ENCODE data around the gene WFDC1. TPM values are rescaled to one million over a fixed set of nuclear protein-coding genes. Genes with fewer than 3 reads are reported as not detected.

Gene WFDC1
- total RNA-seq, 1 donor from 2014 or later = not detected

DNA sequence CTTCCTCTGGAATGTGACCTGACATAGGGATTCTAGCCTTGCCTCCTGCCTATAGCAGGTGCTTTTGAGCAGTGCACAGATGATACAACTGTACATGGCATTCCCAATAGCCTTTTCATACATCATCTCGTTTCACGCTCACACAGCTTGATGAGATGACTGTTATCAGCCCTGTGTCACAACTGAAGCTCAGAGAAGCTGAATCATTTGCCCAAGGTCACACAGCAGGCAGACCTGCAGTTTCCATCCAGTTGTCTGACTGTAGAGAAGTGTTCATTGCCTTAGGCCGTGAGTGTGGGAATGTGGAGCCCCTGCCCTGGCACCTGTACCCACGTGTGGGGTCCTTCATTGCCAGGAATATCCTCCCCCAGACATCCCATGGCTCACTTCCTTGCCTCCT is 20.1 kb downstream of the WFDC1 start:
- Mint-ChIP-seq H3K9me3 (ENCODE audit: unreplicated experiment) (no peaks in the 10 kb centered on the region), H3K4me3 (ENCODE audit: unreplicated experiment) (no peak overlapping the region), H3K4me1 (ENCODE audit: unreplicated experiment) (no peaks in the 10 kb centered on the region), H3K27ac (ENCODE audit: unreplicated experiment) (peak overlapping the region; percentile 16), H3K36me3 (ENCODE audit: low read depth, unreplicated experiment) (peaks cover 3% of the 10 kb centered on the region), H3K27me3 (ENCODE audit: unreplicated experiment) (peaks cover 3% of the 10 kb centered on the region)
- DNase-seq (ENCODE audit: low spot score) = no peak
- TF ChIP-seq, protein P1, sequence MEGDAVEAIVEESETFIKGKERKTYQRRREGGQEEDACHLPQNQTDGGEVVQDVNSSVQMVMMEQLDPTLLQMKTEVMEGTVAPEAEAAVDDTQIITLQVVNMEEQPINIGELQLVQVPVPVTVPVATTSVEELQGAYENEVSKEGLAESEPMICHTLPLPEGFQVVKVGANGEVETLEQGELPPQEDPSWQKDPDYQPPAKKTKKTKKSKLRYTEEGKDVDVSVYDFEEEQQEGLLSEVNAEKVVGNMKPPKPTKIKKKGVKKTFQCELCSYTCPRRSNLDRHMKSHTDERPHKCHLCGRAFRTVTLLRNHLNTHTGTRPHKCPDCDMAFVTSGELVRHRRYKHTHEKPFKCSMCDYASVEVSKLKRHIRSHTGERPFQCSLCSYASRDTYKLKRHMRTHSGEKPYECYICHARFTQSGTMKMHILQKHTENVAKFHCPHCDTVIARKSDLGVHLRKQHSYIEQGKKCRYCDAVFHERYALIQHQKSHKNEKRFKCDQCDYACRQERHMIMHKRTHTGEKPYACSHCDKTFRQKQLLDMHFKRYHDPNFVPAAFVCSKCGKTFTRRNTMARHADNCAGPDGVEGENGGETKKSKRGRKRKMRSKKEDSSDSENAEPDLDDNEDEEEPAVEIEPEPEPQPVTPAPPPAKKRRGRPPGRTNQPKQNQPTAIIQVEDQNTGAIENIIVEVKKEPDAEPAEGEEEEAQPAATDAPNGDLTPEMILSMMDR (IDR thresholded peaks at IDR 0.05; ENCODE audit: unreplicated experiment) = no peak

DNA sequence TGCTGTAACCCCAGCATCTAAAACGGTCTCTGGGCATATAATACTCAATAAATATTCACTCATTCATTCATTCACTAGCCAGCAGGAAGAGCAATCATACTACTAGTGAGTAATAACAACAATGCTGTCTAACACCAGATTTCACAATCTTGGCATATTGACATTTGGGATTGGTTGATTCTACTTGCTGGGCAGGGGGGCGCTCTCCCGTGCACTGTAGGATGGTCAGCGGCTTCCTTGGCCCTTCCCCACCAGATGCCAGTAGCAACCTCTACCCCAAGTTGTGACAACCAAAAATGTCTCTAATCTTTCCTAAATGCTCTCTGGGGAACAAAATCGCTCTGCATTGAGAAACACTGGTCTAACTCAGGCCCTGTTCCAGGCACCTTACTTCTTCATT is 20.7 kb downstream of the WFDC1 start:
- peaks cover 3% of the 10 kb centered on the region for H3K36me3 Mint-ChIP-seq (ENCODE audit: low read depth, unreplicated experiment)
- H3K4me1 Mint-ChIP-seq (ENCODE audit: unreplicated experiment) = no peaks in the 10 kb centered on the region
- H3K4me3 Mint-ChIP-seq (ENCODE audit: unreplicated experiment) = no peak overlapping the region
- no peak overlapping the region for H3K27ac Mint-ChIP-seq (ENCODE audit: unreplicated experiment)
- TF ChIP-seq, protein P1 (IDR thresholded peaks at IDR 0.05; ENCODE audit: unreplicated experiment) = no peak
- no peak for DNase-seq (ENCODE audit: low spot score)
- H3K9me3 Mint-ChIP-seq (ENCODE audit: unreplicated experiment) = no peaks in the 10 kb centered on the region
- H3K27me3 Mint-ChIP-seq (ENCODE audit: unreplicated experiment) = peaks cover 3% of the 10 kb centered on the region

DNA sequence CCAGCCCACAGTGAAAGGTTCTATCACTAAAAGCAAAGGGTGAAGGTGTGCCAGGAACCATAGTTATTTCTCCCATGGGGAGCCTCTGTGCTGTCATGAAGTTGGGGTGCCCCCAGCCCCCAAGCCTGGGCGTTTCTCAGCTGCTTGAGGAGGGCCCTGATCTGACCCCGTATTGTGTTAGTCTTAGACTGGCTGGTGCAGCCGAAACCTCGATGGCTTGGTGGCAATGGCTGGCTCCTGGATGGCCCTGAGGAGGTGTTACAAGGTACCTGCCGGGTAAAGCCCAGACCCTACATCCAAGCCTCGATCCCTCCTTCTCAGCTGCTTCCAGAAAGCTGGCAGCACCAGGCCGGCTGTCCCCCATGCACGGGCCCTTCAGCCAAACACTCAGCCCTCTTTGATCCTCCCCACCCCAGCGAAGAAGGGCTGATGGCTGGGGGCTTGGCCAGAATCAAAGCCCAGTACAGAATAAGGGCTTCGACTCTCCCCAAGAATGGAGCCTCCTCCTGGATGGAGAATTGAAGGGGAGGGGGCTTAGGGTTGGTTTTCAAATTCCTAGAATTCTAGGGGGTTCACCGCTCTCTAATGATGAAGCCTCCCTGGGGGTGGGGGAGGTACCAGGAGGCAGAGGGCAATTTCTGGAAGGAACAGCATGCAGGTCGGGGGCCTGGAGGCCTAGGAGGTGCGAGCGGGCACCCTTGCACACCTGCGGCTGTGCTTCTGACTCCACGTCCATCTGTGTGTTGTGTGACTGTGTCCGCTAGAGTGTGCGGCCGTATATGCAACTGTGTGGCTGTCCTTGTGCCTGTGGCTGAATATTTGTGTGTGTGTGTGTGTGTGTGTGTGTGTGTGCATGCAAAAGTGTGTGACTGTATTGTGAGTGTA is 23.7 kb downstream of the WFDC1 start:
- TF ChIP-seq, protein P1 (IDR thresholded peaks at IDR 0.05; ENCODE audit: unreplicated experiment) = no peak
- H3K27ac Mint-ChIP-seq (ENCODE audit: unreplicated experiment) = no peak overlapping the region
- no peaks in the 10 kb centered on the region for H3K4me1 Mint-ChIP-seq (ENCODE audit: unreplicated experiment)
- no peaks in the 10 kb centered on the region for H3K27me3 Mint-ChIP-seq (ENCODE audit: unreplicated experiment)
- DNase-seq (ENCODE audit: low spot score) = no peak
- H3K36me3 Mint-ChIP-seq (ENCODE audit: low read depth, unreplicated experiment) = peaks cover 3% of the 10 kb centered on the region
- peak overlapping the region; percentile 8 for H3K4me3 Mint-ChIP-seq (ENCODE audit: unreplicated experiment)
- no peaks in the 10 kb centered on the region for H3K9me3 Mint-ChIP-seq (ENCODE audit: unreplicated experiment)

DNA sequence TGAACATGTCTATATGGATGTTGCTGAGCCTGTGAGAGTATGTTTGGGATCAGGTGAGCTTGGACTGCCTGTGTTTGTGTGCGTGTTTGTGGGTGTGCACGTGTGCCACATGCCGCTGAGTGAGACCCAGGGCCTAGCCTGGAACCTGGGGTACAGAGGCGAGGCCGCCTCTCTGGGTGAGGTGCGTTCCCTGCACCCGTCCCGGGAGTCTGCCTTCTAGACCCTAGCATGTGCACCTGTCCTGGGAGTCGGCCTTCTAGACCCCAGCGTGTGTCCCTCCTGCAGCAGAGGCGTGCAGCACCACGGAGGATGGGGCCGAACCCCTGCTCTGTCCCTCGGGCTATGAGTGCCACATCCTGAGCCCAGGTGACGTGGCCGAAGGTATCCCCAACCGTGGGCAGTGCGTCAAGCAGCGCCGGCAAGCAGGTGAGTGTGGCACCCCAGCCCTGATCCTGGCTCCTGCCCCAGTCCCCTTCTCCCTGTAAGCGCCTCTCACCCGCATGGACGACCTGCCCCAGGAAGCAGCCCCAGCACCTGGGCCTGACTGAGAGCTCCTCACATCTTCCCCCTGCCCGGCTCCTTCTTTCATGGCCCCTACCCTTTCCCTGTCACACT is 24.6 kb downstream of the WFDC1 start:
- TF ChIP-seq, protein P1 (IDR thresholded peaks at IDR 0.05; ENCODE audit: unreplicated experiment) = no peak
- Mint-ChIP-seq H3K9me3 (ENCODE audit: unreplicated experiment) (no peaks in the 10 kb centered on the region), H3K4me1 (ENCODE audit: unreplicated experiment) (no peaks in the 10 kb centered on the region), H3K36me3 (ENCODE audit: low read depth, unreplicated experiment) (peaks cover 3% of the 10 kb centered on the region), H3K27ac (ENCODE audit: unreplicated experiment) (no peak overlapping the region), H3K27me3 (ENCODE audit: unreplicated experiment) (no peaks in the 10 kb centered on the region), H3K4me3 (ENCODE audit: unreplicated experiment) (no peak overlapping the region)
- DNase-seq (ENCODE audit: low spot score) = no peak

DNA sequence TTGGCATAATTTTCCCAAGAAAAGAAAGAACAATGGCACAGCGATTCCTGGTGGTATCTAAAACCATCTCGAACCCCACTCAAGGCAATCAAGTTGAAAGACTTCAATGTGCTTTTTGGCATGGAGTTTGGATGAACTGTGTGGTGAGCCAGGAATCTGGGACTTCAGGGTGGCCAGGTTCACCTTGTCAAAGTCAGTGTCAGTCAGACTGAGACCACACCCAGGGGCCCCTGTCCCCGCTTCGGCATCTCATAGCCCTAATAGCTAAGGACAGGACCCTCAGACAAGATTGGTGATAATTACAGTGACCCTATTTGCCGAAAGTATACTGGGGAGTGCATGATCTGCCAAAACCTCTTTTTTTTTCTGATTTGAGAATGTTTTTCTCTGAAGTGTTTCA is 25.8 kb downstream of the WFDC1 start:
- H3K9me3 Mint-ChIP-seq (ENCODE audit: unreplicated experiment) = no peaks in the 10 kb centered on the region
- H3K4me1 Mint-ChIP-seq (ENCODE audit: unreplicated experiment) = no peaks in the 10 kb centered on the region

More for the DNA sequence above, 25.8 kb downstream of the WFDC1 start:
- TF ChIP-seq, protein P1 (IDR thresholded peaks at IDR 0.05; ENCODE audit: unreplicated experiment) = no peak
- Mint-ChIP-seq H3K36me3 (ENCODE audit: low read depth, unreplicated experiment) (peaks cover 3% of the 10 kb centered on the region), H3K27ac (ENCODE audit: unreplicated experiment) (no peak overlapping the region), H3K4me3 (ENCODE audit: unreplicated experiment) (no peak overlapping the region), H3K27me3 (ENCODE audit: unreplicated experiment) (no peaks in the 10 kb centered on the region)
- DNase-seq (ENCODE audit: low spot score) = no peak

Measured in endothelial cell (in vitro differentiated cells).